Panc1 (cell line): ENCODE measurements around the gene CHRM4. TPM values are rescaled to one million over a fixed set of nuclear protein-coding genes. Genes with fewer than 3 reads are reported as not detected.

Source experiments
- ATAC-seq: fragments of 200-7000 bp; cut with Tn5 transposase; 2 replicates; pipeline ENCODE4 v1.9.1; 2020; ENCODE audit warnings: mild to moderate bottlenecking, moderate library complexity
- BruUV-seq: library from RNA; stranded (reverse); fragments of 400-500 nt; replicated peaks from 2 replicates; lab custom pipeline; 2021; lab: Mats Ljungman, UMichigan
- CTCF ChIA-PET: fragments of 300-600 bp; sonication (Branson Sonifier 250); formaldehyde crosslinking; loops from one replicate; lab custom pipeline; 2022; ENCODE audit warnings: antibody characterized with exemption; lab: Charles Lee
- POLR2A ChIA-PET: fragments of 300-600 bp; sonication (Branson Sonifier 250); formaldehyde crosslinking; loops from one replicate; lab custom pipeline; 2022; ENCODE audit warnings: antibody characterized with exemption; lab: Charles Lee
- DNase-seq: peaks from one replicate; pipeline ENCODE4 v3.0.0-alpha.2; 2010; ENCODE audit warnings: low read depth, low spot score
- H3K27ac ChIP-seq: 2 replicates; pipeline ENCODE4 v1.5.1; 2011; ENCODE audit warnings: mild to moderate bottlenecking, low read length, inconsistent platforms
- H3K27me3 ChIP-seq: fragments of 200-500 bp; sonication (Bioruptor generic); 2 replicates; pipeline ENCODE4 v1.6.0; 2014; ENCODE audit warnings: low read length, inconsistent platforms; ENCODE audit not compliant: control insufficient read depth, insufficient read depth
- H3K36me3 ChIP-seq: fragments of 200-500 bp; sonication (Bioruptor generic); 2 replicates; pipeline ENCODE4 v1.5.1; 2014; ENCODE audit warnings: inconsistent platforms, mild to moderate bottlenecking, low read length, moderate library complexity; ENCODE audit not compliant: control insufficient read depth, insufficient read depth
- H3K4me1 ChIP-seq: 2 replicates; pipeline ENCODE4 v1.5.1; 2011; ENCODE audit warnings: inconsistent platforms, mild to moderate bottlenecking, low read length, moderate library complexity; ENCODE audit not compliant: control insufficient read depth, insufficient read depth
- H3K4me3 ChIP-seq, 2 experiments: 2 replicates each; pipeline ENCODE4 v1.5.1; 2011 to 2012; ENCODE audit warnings: low read depth in 2 of 2, low read length in 2 of 2, mild to moderate bottlenecking in 2 of 2, inconsistent platforms in 1 of 2, moderate library complexity in 1 of 2
- H3K9me3 ChIP-seq: fragments of 200-500 bp; sonication (Bioruptor generic); 2 replicates; pipeline ENCODE4 v1.5.1; 2014; ENCODE audit warnings: low read depth, mild to moderate bottlenecking, inconsistent platforms, low read length, moderate library complexity; ENCODE audit not compliant: control insufficient read depth, insufficient read depth
- POLR2AphosphoS5 ChIP-seq: IDR thresholded peaks from 2 replicates; pipeline ENCODE4 v1.6.1; 2012; ENCODE audit warnings: mild to moderate bottlenecking, low read depth, low read length, moderate library complexity
- SIN3A ChIP-seq: IDR thresholded peaks from 2 replicates; pipeline ENCODE4 v1.6.1; 2012; ENCODE audit warnings: low read depth, mild to moderate bottlenecking, low read length, moderate library complexity, borderline replicate concordance; ENCODE audit not compliant: insufficient read depth
- TCF7L2 ChIP-seq: IDR thresholded peaks from 2 replicates; pipeline ENCODE4 v1.6.1; 2011; ENCODE audit warnings: mild to moderate bottlenecking, low read depth, low read length, inconsistent platforms
- in situ Hi-C: cut with HindIII; loops from 2 replicates; pipeline ENCODE4 v1.10.0; 2016; ENCODE audit warnings: low sequenced_read_pairs, low pct_unique_long_range_greater_than_20kb
- intact Hi-C: fragments of 100-400 bp; cut with micrococcal nuclease; formaldehyde crosslinking; loops from one replicate; pipeline ENCODE4 v1.10.0; 2022; ENCODE audit not compliant: unreplicated experiment
- total RNA-seq: library from RNA; stranded (reverse); gene quantifications from one replicate; pipeline ENCODE4 v1.2.1, GENCODE V29; 2021; ENCODE audit not compliant: unreplicated experiment
- TF ChIP-seq, protein P1 (sequence below), 2 experiments: IDR thresholded peaks; 2 replicates each; pipeline ENCODE4 v1.6.1; 2011 to 2012; ENCODE audit warnings: low read depth in 2 of 2, control low read depth in 1 of 2, low read length in 1 of 2, mild to moderate bottlenecking in 1 of 2, moderate library complexity in 1 of 2; ENCODE audit not compliant: insufficient read depth in 1 of 2
- TF ChIP-seq, protein P2 (sequence below): fragments of 450-650 bp; IDR thresholded peaks from 2 replicates; pipeline ENCODE4 v1.5.1; 2017; ENCODE audit warnings: mild to moderate bottlenecking

The CHRM4 gene
- total RNA-seq, 1 experiment from 2014 or later: 3.1 TPM

DNA sequence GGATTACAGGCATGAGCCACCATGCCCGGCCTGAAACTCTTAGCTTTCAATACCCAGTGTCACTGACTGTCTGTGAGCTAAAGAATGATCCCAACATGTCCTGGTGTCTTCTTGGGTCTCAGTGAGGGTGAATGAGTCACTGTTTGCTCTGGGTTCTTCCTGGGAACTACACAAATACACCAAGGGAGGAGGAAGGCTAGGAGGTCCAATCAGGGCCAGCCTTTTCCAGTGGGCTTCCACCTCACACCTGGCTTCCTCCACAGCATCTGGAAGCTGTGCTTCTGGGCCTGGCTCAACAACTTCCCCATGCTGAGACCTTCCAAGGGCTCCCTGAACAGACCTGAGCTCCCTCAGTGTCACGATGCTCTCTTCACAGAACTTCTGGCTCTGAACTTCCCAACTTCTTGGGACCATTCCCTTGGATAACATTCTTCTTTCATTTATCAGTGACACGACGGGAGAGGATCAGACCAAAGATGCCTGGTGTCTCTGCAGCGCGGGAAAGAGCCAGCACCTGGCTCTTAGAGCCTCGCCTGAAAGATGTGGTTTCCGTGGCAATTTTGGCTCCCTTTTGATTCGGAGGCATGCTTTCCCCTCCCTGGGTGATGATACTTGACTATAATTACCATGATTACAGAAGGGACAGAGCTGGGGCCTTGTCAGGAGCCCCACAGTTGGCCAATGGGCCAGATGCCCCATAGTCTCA is 22.3 kb upstream of the CHRM4 start:
- Histone ChIP-seq H3K36me3 (peaks cover 10% of the 10 kb centered on the region), H3K27me3 (no peaks in the 10 kb centered on the region), H3K9me3 (no peaks in the 10 kb centered on the region), H3K4me3 (no peak overlapping the region), H3K27ac (no peak overlapping the region), H3K4me1 (no peaks in the 10 kb centered on the region)
- ChIA-PET CTCF (no interaction called here), POLR2A (no interaction called here)
- DNase-seq: no peak
- no peak for ATAC-seq
- no peak for TF ChIP-seq POLR2AphosphoS5
- TF ChIP-seq, protein P1, sequence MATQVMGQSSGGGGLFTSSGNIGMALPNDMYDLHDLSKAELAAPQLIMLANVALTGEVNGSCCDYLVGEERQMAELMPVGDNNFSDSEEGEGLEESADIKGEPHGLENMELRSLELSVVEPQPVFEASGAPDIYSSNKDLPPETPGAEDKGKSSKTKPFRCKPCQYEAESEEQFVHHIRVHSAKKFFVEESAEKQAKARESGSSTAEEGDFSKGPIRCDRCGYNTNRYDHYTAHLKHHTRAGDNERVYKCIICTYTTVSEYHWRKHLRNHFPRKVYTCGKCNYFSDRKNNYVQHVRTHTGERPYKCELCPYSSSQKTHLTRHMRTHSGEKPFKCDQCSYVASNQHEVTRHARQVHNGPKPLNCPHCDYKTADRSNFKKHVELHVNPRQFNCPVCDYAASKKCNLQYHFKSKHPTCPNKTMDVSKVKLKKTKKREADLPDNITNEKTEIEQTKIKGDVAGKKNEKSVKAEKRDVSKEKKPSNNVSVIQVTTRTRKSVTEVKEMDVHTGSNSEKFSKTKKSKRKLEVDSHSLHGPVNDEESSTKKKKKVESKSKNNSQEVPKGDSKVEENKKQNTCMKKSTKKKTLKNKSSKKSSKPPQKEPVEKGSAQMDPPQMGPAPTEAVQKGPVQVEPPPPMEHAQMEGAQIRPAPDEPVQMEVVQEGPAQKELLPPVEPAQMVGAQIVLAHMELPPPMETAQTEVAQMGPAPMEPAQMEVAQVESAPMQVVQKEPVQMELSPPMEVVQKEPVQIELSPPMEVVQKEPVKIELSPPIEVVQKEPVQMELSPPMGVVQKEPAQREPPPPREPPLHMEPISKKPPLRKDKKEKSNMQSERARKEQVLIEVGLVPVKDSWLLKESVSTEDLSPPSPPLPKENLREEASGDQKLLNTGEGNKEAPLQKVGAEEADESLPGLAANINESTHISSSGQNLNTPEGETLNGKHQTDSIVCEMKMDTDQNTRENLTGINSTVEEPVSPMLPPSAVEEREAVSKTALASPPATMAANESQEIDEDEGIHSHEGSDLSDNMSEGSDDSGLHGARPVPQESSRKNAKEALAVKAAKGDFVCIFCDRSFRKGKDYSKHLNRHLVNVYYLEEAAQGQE (IDR thresholded peaks at IDR 0.05; ENCODE audit: insufficient read depth in 1 of 2, low read depth in 2 of 2, low read length in 1 of 2): no peak
- TF ChIP-seq, protein P2, sequence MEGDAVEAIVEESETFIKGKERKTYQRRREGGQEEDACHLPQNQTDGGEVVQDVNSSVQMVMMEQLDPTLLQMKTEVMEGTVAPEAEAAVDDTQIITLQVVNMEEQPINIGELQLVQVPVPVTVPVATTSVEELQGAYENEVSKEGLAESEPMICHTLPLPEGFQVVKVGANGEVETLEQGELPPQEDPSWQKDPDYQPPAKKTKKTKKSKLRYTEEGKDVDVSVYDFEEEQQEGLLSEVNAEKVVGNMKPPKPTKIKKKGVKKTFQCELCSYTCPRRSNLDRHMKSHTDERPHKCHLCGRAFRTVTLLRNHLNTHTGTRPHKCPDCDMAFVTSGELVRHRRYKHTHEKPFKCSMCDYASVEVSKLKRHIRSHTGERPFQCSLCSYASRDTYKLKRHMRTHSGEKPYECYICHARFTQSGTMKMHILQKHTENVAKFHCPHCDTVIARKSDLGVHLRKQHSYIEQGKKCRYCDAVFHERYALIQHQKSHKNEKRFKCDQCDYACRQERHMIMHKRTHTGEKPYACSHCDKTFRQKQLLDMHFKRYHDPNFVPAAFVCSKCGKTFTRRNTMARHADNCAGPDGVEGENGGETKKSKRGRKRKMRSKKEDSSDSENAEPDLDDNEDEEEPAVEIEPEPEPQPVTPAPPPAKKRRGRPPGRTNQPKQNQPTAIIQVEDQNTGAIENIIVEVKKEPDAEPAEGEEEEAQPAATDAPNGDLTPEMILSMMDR: no peak
- TF ChIP-seq TCF7L2: no peak
- TF ChIP-seq SIN3A: no peak
- BruUV-seq: no TSS peak
- in situ Hi-C loops (no loop called here), intact Hi-C loops (loop anchor here (10.0 kb wide), 1 partner anchor 61 kb away; no protein-coding TSS in a partner anchor)

DNA sequence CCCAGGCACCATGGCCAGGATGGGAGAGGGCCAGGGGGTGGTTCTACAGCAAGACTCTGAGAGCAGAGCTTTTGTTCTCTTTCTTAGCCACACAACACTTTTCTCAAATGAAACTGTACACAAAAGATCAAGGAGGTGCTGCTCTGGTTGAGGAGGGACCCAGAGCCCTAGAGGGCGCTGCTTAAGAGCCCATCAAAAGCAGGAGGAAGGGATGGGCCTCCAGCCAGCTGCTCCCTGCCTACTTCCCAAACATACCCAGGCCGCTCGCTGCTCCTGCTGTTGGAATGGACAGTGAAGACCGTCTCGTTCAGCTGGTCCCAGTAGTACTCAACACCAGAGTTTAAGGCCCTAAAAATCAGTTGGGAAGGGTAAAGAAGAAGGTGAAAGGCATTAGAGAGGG is 18.4 kb upstream of the CHRM4 start:
- ChIA-PET CTCF (no interaction called here), POLR2A (no interaction called here)
- in situ Hi-C loops (no loop called here), intact Hi-C loops (loop anchor here (10.0 kb wide), 1 partner anchor 65 kb away; no protein-coding TSS in a partner anchor)
- H3K27me3 ChIP-seq: no peaks in the 10 kb centered on the region
- H3K36me3 ChIP-seq: peaks cover 8% of the 10 kb centered on the region
- ATAC-seq (peak; percentile 36; the same call in 1 of the 2 replicates), DNase-seq (no peak)
- no TSS peak for BruUV-seq
- TF ChIP-seq SIN3A (no peak), POLR2AphosphoS5 (no peak), TCF7L2 (no peak)
- TF ChIP-seq, protein P2: no peak; the same call in 1 of the 2 replicates
- TF ChIP-seq, protein P1 (IDR thresholded peaks at IDR 0.05; ENCODE audit: insufficient read depth in 1 of 2, low read depth in 2 of 2, low read length in 1 of 2): no peak
- H3K27ac ChIP-seq: no peak overlapping the region
- peaks cover 2% of the 10 kb centered on the region; the same call in 1 of the 2 replicates for H3K4me1 ChIP-seq
- H3K4me3 ChIP-seq: no peak overlapping the region
- no peaks in the 10 kb centered on the region for H3K9me3 ChIP-seq
